ENCODE results near the gene GALNT14. TPM values are rescaled to one million over a fixed set of nuclear protein-coding genes. Genes with fewer than 3 reads are reported as not detected.

The GALNT14 gene
- total RNA-seq, 1 experiment from 2014 or later, result 6.0 TPM

DNA sequence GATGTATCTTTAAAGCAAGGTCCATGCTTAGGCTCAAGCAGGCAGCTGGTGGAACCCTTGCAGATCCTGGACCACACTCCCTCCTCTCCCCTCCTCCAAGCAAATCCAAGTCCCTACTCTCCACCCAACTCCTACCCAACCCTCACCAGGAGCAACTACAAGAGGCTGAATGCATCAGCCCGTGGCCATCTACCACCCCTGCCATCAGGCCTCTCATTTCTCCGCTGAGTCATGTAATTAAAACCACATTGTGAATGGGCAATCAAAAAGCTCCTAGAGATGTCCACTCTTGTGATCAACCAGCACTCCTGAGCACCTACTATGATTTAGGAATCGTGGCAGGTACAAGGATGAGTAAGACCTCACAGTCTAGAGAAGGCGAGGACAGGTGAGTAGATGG, 188.8 kb downstream of the GALNT14 start:
- Mint-ChIP-seq H3K9me3 (peaks cover 31% of the 10 kb centered on the region), H3K4me3 (no peak overlapping the region), H3K4me1 (no peaks in the 10 kb centered on the region), H3K27me3 (ENCODE audit: low read depth) (no peaks in the 10 kb centered on the region; the same call in 1 of the 2 replicates), H3K27ac (no peak overlapping the region), H3K36me3 (peaks cover 10% of the 10 kb centered on the region)
- no peak for DNase-seq (ENCODE audit: low spot score)
- CTCF ChIA-PET, result interaction anchor here (1.5 kb wide), 1 partner anchor 238 kb away, joined by 3 read pairs; no protein-coding TSS in a partner anchor
- POLR2A ChIA-PET, result no interaction called here
- TF ChIP-seq JUN (CRISPR knock-in tag; IDR thresholded peaks at IDR 0.05) (no peak), RORB (CRISPR knock-in tag; IDR thresholded peaks at IDR 0.05) (no peak), TP53 (CRISPR knock-in tag; IDR thresholded peaks at IDR 0.05) (no peak), ZNF671 (CRISPR knock-in tag; IDR thresholded peaks at IDR 0.05) (no peak), KAT7 (CRISPR knock-in tag; IDR thresholded peaks at IDR 0.05; ENCODE audit: borderline replicate concordance) (no peak), ZNF263 (CRISPR knock-in tag; IDR thresholded peaks at IDR 0.05; ENCODE audit: low read depth) (no peak), ZBTB21 (CRISPR knock-in tag; IDR thresholded peaks at IDR 0.05; ENCODE audit: borderline replicate concordance) (no peak), ZNF232 (CRISPR knock-in tag; IDR thresholded peaks at IDR 0.05) (no peak), SOX15 (CRISPR knock-in tag; IDR thresholded peaks at IDR 0.05) (no peak), ETV6 (CRISPR knock-in tag; IDR thresholded peaks at IDR 0.05) (no peak), IRF1 (CRISPR knock-in tag; IDR thresholded peaks at IDR 0.05) (no peak), E2F4 (CRISPR knock-in tag; IDR thresholded peaks at IDR 0.05; ENCODE audit: borderline replicate concordance, low read depth) (no peak), ZNF416 (CRISPR knock-in tag; IDR thresholded peaks at IDR 0.05) (no peak), NR3C1 (CRISPR knock-in tag; conservative IDR thresholded peaks at IDR 0.05; ENCODE audit: low read depth) (no peak), NFE2L1 (CRISPR knock-in tag; IDR thresholded peaks at IDR 0.05) (no peak), NR2C2 (CRISPR knock-in tag; IDR thresholded peaks at IDR 0.05) (no peak), TEAD4 (CRISPR knock-in tag; IDR thresholded peaks at IDR 0.05) (no peak), GABPB1 (CRISPR knock-in tag; IDR thresholded peaks at IDR 0.05) (no peak)
- TF ChIP-seq, protein P1, sequence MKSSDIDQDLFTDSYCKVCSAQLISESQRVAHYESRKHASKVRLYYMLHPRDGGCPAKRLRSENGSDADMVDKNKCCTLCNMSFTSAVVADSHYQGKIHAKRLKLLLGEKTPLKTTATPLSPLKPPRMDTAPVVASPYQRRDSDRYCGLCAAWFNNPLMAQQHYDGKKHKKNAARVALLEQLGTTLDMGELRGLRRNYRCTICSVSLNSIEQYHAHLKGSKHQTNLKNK (CRISPR knock-in tag; IDR thresholded peaks at IDR 0.05), result no peak
- TF ChIP-seq, protein P2, sequence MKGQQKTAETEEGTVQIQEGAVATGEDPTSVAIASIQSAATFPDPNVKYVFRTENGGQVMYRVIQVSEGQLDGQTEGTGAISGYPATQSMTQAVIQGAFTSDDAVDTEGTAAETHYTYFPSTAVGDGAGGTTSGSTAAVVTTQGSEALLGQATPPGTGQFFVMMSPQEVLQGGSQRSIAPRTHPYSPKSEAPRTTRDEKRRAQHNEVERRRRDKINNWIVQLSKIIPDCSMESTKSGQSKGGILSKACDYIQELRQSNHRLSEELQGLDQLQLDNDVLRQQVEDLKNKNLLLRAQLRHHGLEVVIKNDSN (CRISPR knock-in tag; IDR thresholded peaks at IDR 0.05), result no peak
- ATAC-seq, result no peak

GRCh38 chr2:30948857-30949256, 189.4 kb downstream of the GALNT14 start:
- no peak overlapping the region for H3K27ac Mint-ChIP-seq
- TF ChIP-seq SMAD3 (CRISPR knock-in tag; IDR thresholded peaks at IDR 0.05; ENCODE audit: borderline replicate concordance) (no peak), CTCF (IDR thresholded peaks at IDR 0.05) (no peak), SMAD4 (CRISPR knock-in tag; IDR thresholded peaks at IDR 0.05) (no peak), USF2 (CRISPR knock-in tag; IDR thresholded peaks at IDR 0.05) (no peak)
- POLR2A ChIA-PET, result no interaction called here
- no peak for DNase-seq (ENCODE audit: low spot score)
- peaks cover 31% of the 10 kb centered on the region for H3K9me3 Mint-ChIP-seq
- ATAC-seq, result no peak
- no peaks in the 10 kb centered on the region for H3K4me1 Mint-ChIP-seq
- CTCF ChIA-PET, result no interaction called here
- H3K36me3 Mint-ChIP-seq, result peaks cover 10% of the 10 kb centered on the region
- no peaks in the 10 kb centered on the region; the same call in 1 of the 2 replicates for H3K27me3 Mint-ChIP-seq (ENCODE audit: low read depth)
- H3K4me3 Mint-ChIP-seq, result no peak overlapping the region
